SK-N-SH (cell line): ENCODE data around the gene TRIL. TPM values are rescaled to one million over a fixed set of nuclear protein-coding genes. Genes with fewer than 3 reads are reported as not detected.

ENCODE experiments used
- CTCF ChIA-PET: fragments of 300-600, 350-600 bp; formaldehyde crosslinking; extraction: SDS; loops from one replicate; lab custom pipeline; 2021; lab: Yijun Ruan, JAX
- POLR2A ChIA-PET: fragments of 350-600 bp; sonication (Branson Sonifier 250); formaldehyde crosslinking; extraction: SDS; loops from one replicate; lab custom pipeline; 2020; ENCODE audit warnings: antibody characterized with exemption, inconsistent platforms; lab: Yijun Ruan, JAX
- DNase-seq: peaks from one replicate; pipeline ENCODE4 v3.0.0; 2012
- H2AFZ ChIP-seq: fragments of 200-600 bp; sonication (generic); 2 replicates; pipeline ENCODE4 v1.8.1; 2016; ENCODE audit warnings: antibody characterized with exemption, mild to moderate bottlenecking, low read depth
- H3F3A ChIP-seq: fragments of 200-600 bp; sonication (generic); replicated peaks from 2 replicates; pipeline ENCODE3; 2016; ENCODE audit warnings: antibody characterized with exemption, mild to moderate bottlenecking; ENCODE audit not compliant: insufficient read depth
- H3K27ac ChIP-seq, 2 experiments: fragments of 200-500 bp in 1 of 2; fragments of 200-600 bp in 1 of 2; sonication (Bioruptor generic) in 1 of 2; sonication (generic), shearing (Covaris generic) in 1 of 2; 2 replicates each; pipeline versions ENCODE4 v1.5.1 to v1.6.1; 2014 to 2016; ENCODE audit warnings: low read depth in 2 of 2, inconsistent platforms in 1 of 2, low read length in 1 of 2, mild to moderate bottlenecking in 1 of 2, mixed read lengths in 1 of 2
- H3K27me3 ChIP-seq: fragments of 200-600 bp; sonication (generic), shearing (Covaris generic); 2 replicates; pipeline ENCODE4 v1.6.1; 2016; ENCODE audit warnings: mixed run types; ENCODE audit not compliant: insufficient read depth
- H3K36me3 ChIP-seq, 2 experiments: fragments of 200-500 bp in 1 of 2; fragments of 200-600 bp in 1 of 2; sonication (Bioruptor generic) in 1 of 2; sonication (generic) in 1 of 2; replicated peaks in 1 of 2; 2 replicates each; pipeline versions ENCODE3 to v1.5.1; 2014 to 2016; ENCODE audit warnings: low read length in 1 of 2, mild to moderate bottlenecking in 1 of 2; ENCODE audit not compliant: insufficient read depth in 2 of 2, control insufficient read depth in 1 of 2
- H3K4me1 ChIP-seq, 2 experiments: fragments of 200-500 bp in 1 of 2; fragments of 200-600 bp in 1 of 2; sonication (Bioruptor generic) in 1 of 2; sonication (generic), shearing (Covaris generic) in 1 of 2; 2 replicates each; pipeline versions ENCODE4 v1.5.1 to v1.6.1; 2014 to 2016; ENCODE audit warnings: low read depth in 1 of 2, low read length in 1 of 2, mixed run types in 1 of 2; ENCODE audit not compliant: insufficient read depth in 2 of 2, control insufficient read depth in 1 of 2
- H3K4me2 ChIP-seq: fragments of 200-600 bp; sonication (generic), shearing (Covaris generic); 2 replicates; pipeline ENCODE4 v1.6.1; 2017; ENCODE audit warnings: mixed run types
- H3K4me3 ChIP-seq, 2 experiments: fragments of 200-500 bp in 1 of 2; fragments of 200-600 bp in 1 of 2; sonication (Bioruptor generic) in 1 of 2; sonication (generic), shearing (Covaris generic) in 1 of 2; 2 replicates each; pipeline versions ENCODE4 v1.5.1 to v1.8.1; 2014 to 2016; ENCODE audit warnings: low read depth in 2 of 2, inconsistent platforms in 1 of 2, low read length in 1 of 2, mild to moderate bottlenecking in 1 of 2, mixed read lengths in 1 of 2, moderate library complexity in 1 of 2
- H3K79me2 ChIP-seq: fragments of 200-600 bp; sonication (generic); 2 replicates; pipeline ENCODE4 v1.8.1; 2017; ENCODE audit warnings: mild to moderate bottlenecking; ENCODE audit not compliant: insufficient read depth
- H3K9ac ChIP-seq: fragments of 200-600 bp; sonication (generic); 2 replicates; pipeline ENCODE4 v1.6.1; 2017; ENCODE audit warnings: mixed run types
- H3K9me2 ChIP-seq: fragments of 200-600 bp; sonication (generic); 2 replicates; pipeline ENCODE4 v1.6.1; 2017; ENCODE audit warnings: mixed run types
- H3K9me3 ChIP-seq: fragments of 200-600 bp; sonication (generic); 2 replicates; pipeline ENCODE4 v1.6.1; 2017; ENCODE audit warnings: mixed run types, mild to moderate bottlenecking, moderate library complexity
- H4K20me1 ChIP-seq: fragments of 200-600 bp; sonication (generic); 2 replicates; pipeline ENCODE4 v1.6.1; 2017; ENCODE audit warnings: mild to moderate bottlenecking, mixed run types; ENCODE audit not compliant: insufficient read depth
- CHD2 ChIP-seq: fragments of 150-350 bp; IDR thresholded peaks from 2 replicates; pipeline ENCODE4 v1.6.1; 2018; ENCODE audit warnings: low read length; ENCODE audit not compliant: partially characterized antibody
- FOXJ3 ChIP-seq: sonication (generic); formaldehyde crosslinking; IDR thresholded peaks from 2 replicates; pipeline ENCODE4 v1.5.1; 2020; ENCODE audit warnings: mild to moderate bottlenecking, missing genetic modification reagents
- MXI1 ChIP-seq: IDR thresholded peaks from 2 replicates; pipeline ENCODE4 v1.6.1; 2012; ENCODE audit warnings: mild to moderate bottlenecking, low read depth, low read length, improper control_type of control experiment
- POLR2AphosphoS5 ChIP-seq: IDR thresholded peaks from 2 replicates; pipeline ENCODE4 v1.6.1; 2012; ENCODE audit warnings: low read depth, low read length
- RAD21 ChIP-seq: IDR thresholded peaks from 2 replicates; pipeline ENCODE4 v1.6.1; 2012; ENCODE audit warnings: mild to moderate bottlenecking, low read length
- RXRA ChIP-seq: IDR thresholded peaks from 2 replicates; pipeline ENCODE4 v1.4.0; 2012; ENCODE audit warnings: low read depth, mild to moderate bottlenecking, borderline replicate concordance
- YY1 ChIP-seq: IDR thresholded peaks from 2 replicates; pipeline ENCODE4 v1.4.0; 2012; ENCODE audit warnings: low read depth, mild to moderate bottlenecking
- WGBS: methylation state at CpG from one replicate; pipeline ENCODE4 v1.1.6; 2017; ENCODE audit warnings: low lambda C conversion rate; 5-methylcytosine and 5-hydroxymethylcytosine counted together
- polyA plus RNA-seq, 3 experiments: library from polyadenylated mRNA; depleted of rRNA; stranded (reverse); fragments of >200 nt; gene quantifications; 2 replicates each; pipeline ENCODE4 v1.2.3, GENCODE V29; 2012
- TF ChIP-seq, protein P1 (sequence below): IDR thresholded peaks from 2 replicates; pipeline ENCODE4 v1.6.1; 2012; ENCODE audit warnings: mild to moderate bottlenecking, low read depth, low read length, moderate library complexity
- TF ChIP-seq, protein P2 (sequence below): fragments of 150-350 bp; IDR thresholded peaks from 2 replicates; pipeline ENCODE4 v1.6.1; 2016; ENCODE audit warnings: mild to moderate bottlenecking, low read depth, low read length
- TF ChIP-seq, protein P3 (sequence below): fragments of 150-350 bp; IDR thresholded peaks from 2 replicates; pipeline ENCODE4 v1.6.1; 2017; ENCODE audit warnings: antibody characterized with exemption, low read length, low read depth, borderline replicate concordance

TRIL gene
- polyA plus RNA-seq, 1 of the 3 experiments (the other 2 are of a cell fraction): 0.18 TPM

DNA sequence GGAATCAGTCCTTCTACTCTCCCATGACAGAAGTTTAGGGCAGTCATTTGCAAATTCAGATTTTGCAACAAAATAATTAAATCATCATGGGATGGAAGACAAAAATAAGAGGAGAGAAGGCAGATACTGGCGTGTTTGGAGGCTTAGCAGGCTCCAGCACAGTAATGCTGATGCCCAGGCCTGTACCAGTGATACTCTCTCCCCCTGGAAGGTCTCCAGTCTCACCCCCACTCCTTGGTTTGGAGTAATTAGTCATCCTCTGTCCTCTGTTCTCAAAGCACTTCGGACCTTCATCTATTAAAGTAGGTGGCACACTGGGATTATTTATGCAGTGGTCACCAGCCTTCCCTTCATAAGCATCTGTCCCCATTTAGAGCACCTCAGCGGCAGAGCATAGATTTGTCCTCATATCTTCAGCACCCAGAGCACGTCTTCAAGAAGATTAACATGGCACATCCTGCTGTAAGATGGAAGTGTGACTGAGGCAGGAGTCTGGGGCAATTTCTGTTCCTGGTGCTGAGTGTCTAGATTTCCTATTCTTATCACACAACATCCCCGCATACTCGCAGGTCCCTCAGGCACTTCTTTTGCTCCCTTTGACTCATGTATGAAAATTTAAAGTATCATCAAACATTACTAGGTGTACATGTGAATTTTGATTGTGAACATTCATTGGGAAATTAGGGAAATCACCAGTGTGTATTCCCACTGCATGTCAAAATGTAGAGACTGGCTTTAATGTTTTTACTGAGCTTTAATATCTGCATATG, 31.3 kb upstream of the TRIL start:
- no peak for DNase-seq
- WGBS: 78% methylated on average over 6 of the region's 6 CpGs
- no peaks in the 10 kb centered on the region for H3K27me3 ChIP-seq
- H3K9ac ChIP-seq: no peak overlapping the region
- no peaks in the 10 kb centered on the region for H3K79me2 ChIP-seq
- H3K36me3 ChIP-seq: no peaks in the 10 kb centered on the region
- H4K20me1 ChIP-seq: no peaks in the 10 kb centered on the region
- peak overlapping the region; percentile 7; the same call in 1 of the 2 replicates for H3K4me2 ChIP-seq
- H2AFZ ChIP-seq: peak overlapping the region; percentile 52; the same call in 1 of the 2 replicates
- no peaks in the 10 kb centered on the region for H3K9me3 ChIP-seq
- peaks cover 4% of the 10 kb centered on the region for H3F3A ChIP-seq
- H3K4me1 ChIP-seq: peaks cover 16 to 48% of the 10 kb centered on the region in 2 experiments
- ChIA-PET CTCF (interaction anchor here (0.5 to 3.2 kb wide), 9 partner anchors 15 to 200 kb away, joined by 3 to 28 read pairs (median 4); partner anchors contain the start of gene TRIL), POLR2A (no interaction called here)
- H3K9me2 ChIP-seq: no peaks in the 10 kb centered on the region
- H3K4me3 ChIP-seq: no peak overlapping the region
- TF ChIP-seq YY1 (no peak), RXRA (no peak), RAD21 (no peak), MXI1 (no peak), POLR2AphosphoS5 (no peak), CHD2 (no peak), FOXJ3 (CRISPR knock-in tag) (no peak)
- TF ChIP-seq, protein P1, sequence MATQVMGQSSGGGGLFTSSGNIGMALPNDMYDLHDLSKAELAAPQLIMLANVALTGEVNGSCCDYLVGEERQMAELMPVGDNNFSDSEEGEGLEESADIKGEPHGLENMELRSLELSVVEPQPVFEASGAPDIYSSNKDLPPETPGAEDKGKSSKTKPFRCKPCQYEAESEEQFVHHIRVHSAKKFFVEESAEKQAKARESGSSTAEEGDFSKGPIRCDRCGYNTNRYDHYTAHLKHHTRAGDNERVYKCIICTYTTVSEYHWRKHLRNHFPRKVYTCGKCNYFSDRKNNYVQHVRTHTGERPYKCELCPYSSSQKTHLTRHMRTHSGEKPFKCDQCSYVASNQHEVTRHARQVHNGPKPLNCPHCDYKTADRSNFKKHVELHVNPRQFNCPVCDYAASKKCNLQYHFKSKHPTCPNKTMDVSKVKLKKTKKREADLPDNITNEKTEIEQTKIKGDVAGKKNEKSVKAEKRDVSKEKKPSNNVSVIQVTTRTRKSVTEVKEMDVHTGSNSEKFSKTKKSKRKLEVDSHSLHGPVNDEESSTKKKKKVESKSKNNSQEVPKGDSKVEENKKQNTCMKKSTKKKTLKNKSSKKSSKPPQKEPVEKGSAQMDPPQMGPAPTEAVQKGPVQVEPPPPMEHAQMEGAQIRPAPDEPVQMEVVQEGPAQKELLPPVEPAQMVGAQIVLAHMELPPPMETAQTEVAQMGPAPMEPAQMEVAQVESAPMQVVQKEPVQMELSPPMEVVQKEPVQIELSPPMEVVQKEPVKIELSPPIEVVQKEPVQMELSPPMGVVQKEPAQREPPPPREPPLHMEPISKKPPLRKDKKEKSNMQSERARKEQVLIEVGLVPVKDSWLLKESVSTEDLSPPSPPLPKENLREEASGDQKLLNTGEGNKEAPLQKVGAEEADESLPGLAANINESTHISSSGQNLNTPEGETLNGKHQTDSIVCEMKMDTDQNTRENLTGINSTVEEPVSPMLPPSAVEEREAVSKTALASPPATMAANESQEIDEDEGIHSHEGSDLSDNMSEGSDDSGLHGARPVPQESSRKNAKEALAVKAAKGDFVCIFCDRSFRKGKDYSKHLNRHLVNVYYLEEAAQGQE: no peak
- TF ChIP-seq, protein P2, sequence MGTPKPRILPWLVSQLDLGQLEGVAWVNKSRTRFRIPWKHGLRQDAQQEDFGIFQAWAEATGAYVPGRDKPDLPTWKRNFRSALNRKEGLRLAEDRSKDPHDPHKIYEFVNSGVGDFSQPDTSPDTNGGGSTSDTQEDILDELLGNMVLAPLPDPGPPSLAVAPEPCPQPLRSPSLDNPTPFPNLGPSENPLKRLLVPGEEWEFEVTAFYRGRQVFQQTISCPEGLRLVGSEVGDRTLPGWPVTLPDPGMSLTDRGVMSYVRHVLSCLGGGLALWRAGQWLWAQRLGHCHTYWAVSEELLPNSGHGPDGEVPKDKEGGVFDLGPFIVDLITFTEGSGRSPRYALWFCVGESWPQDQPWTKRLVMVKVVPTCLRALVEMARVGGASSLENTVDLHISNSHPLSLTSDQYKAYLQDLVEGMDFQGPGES: no peak
- TF ChIP-seq, protein P3, sequence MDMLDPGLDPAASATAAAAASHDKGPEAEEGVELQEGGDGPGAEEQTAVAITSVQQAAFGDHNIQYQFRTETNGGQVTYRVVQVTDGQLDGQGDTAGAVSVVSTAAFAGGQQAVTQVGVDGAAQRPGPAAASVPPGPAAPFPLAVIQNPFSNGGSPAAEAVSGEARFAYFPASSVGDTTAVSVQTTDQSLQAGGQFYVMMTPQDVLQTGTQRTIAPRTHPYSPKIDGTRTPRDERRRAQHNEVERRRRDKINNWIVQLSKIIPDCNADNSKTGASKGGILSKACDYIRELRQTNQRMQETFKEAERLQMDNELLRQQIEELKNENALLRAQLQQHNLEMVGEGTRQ: no peak
- TF ChIP-seq, all 33 proteins: peak for 0
- H3K27ac ChIP-seq: peak overlapping the region; percentile 45 to 51; a peak in 3 of 4 replicates
